Tibial nerve (tissue), 4 donors: ENCODE data around the gene COL2A1. TPM values are rescaled to one million over a fixed set of nuclear protein-coding genes. Genes with fewer than 3 reads are reported as not detected.

Source experiments
- DNase-seq, 2 donors: peaks; one replicate each; pipeline ENCODE4 v3.0.0-alpha.2; 2019; ENCODE audit warnings: low spot score in 2 of 2
- H3K27ac ChIP-seq, 4 donors: fragments of 200-600 bp; sonication (generic) in 3 of 4; one replicate each; pipeline ENCODE4 v1.5.1; 2017 to 2019; ENCODE audit warnings: mild to moderate bottlenecking in 1 of 4
- H3K27me3 ChIP-seq, 2 donors: fragments of 200-600 bp; sonication (generic) in 1 of 2; one replicate each; pipeline versions ENCODE4 v1.5.1 to v1.6.0; 2017 to 2019
- H3K36me3 ChIP-seq, 3 donors: fragments of 200-600 bp; sonication (generic); one replicate each; pipeline ENCODE4 v1.5.1; 2018 to 2019
- H3K4me1 ChIP-seq, 4 donors: fragments of 200-600 bp; sonication (generic) in 3 of 4; one replicate each; pipeline ENCODE4 v1.5.1; 2017 to 2019
- H3K4me3 ChIP-seq, 4 donors: fragments of 200-600 bp; sonication (generic) in 3 of 4; one replicate each; pipeline ENCODE4 v1.5.1; 2017 to 2019; ENCODE audit warnings: mild to moderate bottlenecking in 1 of 4, moderate library complexity in 1 of 4
- H3K9me3 ChIP-seq, 4 donors: fragments of 200-600 bp; sonication (generic) in 3 of 4; one replicate each; pipeline ENCODE4 v1.5.1; 2017 to 2019
- CTCF ChIP-seq, 5 experiments: fragments of 200-600 bp in 3 of 5; fragments of 450-650 bp in 2 of 5; sonication (generic) in 3 of 5; IDR thresholded peaks; one replicate each; pipeline ENCODE4 v1.5.1; 2016 to 2019; ENCODE audit warnings: antibody characterized with exemption in 5 of 5, mild to moderate bottlenecking in 3 of 5, moderate library complexity in 2 of 5
- EP300 ChIP-seq, 2 donors: sonication (generic); formaldehyde crosslinking; IDR thresholded peaks; one replicate each; pipeline ENCODE4 v1.6.1; 2017; ENCODE audit warnings: antibody characterized with exemption in 2 of 2, mild to moderate bottlenecking in 1 of 2
- POLR2A ChIP-seq, 2 donors: fragments of 450-650 bp; IDR thresholded peaks; one replicate each; pipeline ENCODE4 v1.6.1; 2017; ENCODE audit warnings: antibody characterized with exemption in 2 of 2, mild to moderate bottlenecking in 2 of 2, moderate library complexity in 2 of 2
- WGBS, 2 donors: methylation state at CpG; one replicate each; pipeline ENCODE4 v1.1.5; 2018; 5-methylcytosine and 5-hydroxymethylcytosine counted together
- total RNA-seq, 4 donors: library from RNA; depleted of rRNA; stranded (reverse); fragments of >200 nt; gene quantifications; one replicate each; pipeline ENCODE4 v1.1.0, GENCODE V29; 2016

Gene COL2A1
- total RNA-seq, 4 donors from 2014 or later: not detected

GRCh38 chr12:48017496-48017895, 13.2 kb upstream of the COL2A1 start:
- DNase-seq: no peak
- Histone ChIP-seq H3K27me3 (peaks cover 0 to 15% of the 10 kb centered on the region in 2 donors), H3K36me3 (no peaks in the 10 kb centered on the region), H3K4me3 (no peak overlapping the region), H3K9me3 (no peaks in the 10 kb centered on the region), H3K27ac (no peak overlapping the region), H3K4me1 (no peaks in the 10 kb centered on the region)
- WGBS, 2 donors: 56 to 61% methylated on average over 5 of the region's 5 CpGs
- TF ChIP-seq EP300 (IDR thresholded peaks at IDR 0.05): no peak
- TF ChIP-seq CTCF (IDR thresholded peaks at IDR 0.05): no peak
- TF ChIP-seq POLR2A (IDR thresholded peaks at IDR 0.05): no peak

GRCh38 chr12:48016373-48017020, 12.2 kb upstream of the COL2A1 start:
- no peaks in the 10 kb centered on the region for H3K9me3 ChIP-seq

GRCh38 chr12:48015954-48016353, 11.7 kb upstream of the COL2A1 start:
- WGBS, 2 donors: 88% methylated on average over 7 of the region's 7 CpGs
- Histone ChIP-seq H3K4me3 (no peak overlapping the region), H3K27me3 (peaks cover 0 to 8% of the 10 kb centered on the region in 2 donors), H3K27ac (no peak overlapping the region), H3K4me1 (no peaks in the 10 kb centered on the region), H3K9me3 (no peaks in the 10 kb centered on the region), H3K36me3 (no peaks in the 10 kb centered on the region)
- DNase-seq: no peak
- TF ChIP-seq CTCF (IDR thresholded peaks at IDR 0.05): no peak
- TF ChIP-seq EP300 (IDR thresholded peaks at IDR 0.05): no peak
- TF ChIP-seq POLR2A (IDR thresholded peaks at IDR 0.05): no peak

More at GRCh38 chr12:48016373-48017020, 12.2 kb upstream of the COL2A1 start:
- TF ChIP-seq POLR2A (IDR thresholded peaks at IDR 0.05): no peak
- no peak for TF ChIP-seq CTCF (IDR thresholded peaks at IDR 0.05)
- no peak for TF ChIP-seq EP300 (IDR thresholded peaks at IDR 0.05)
- Histone ChIP-seq H3K4me1 (no peaks in the 10 kb centered on the region), H3K36me3 (no peaks in the 10 kb centered on the region), H3K27me3 (peaks cover 0 to 7% of the 10 kb centered on the region in 2 donors), H3K27ac (no peak overlapping the region), H3K4me3 (no peak overlapping the region)
- 63 to 77% methylated on average over 8 of the region's 8 CpGs for WGBS, 2 donors
- DNase-seq: no peak

GRCh38 chr12:48015129-48015528, 10.9 kb upstream of the COL2A1 start:
- TF ChIP-seq EP300 (IDR thresholded peaks at IDR 0.05) (no peak), CTCF (IDR thresholded peaks at IDR 0.05) (no peak), POLR2A (IDR thresholded peaks at IDR 0.05) (no peak)
- Histone ChIP-seq H3K36me3 (no peaks in the 10 kb centered on the region), H3K27ac (no peak overlapping the region), H3K27me3 (peaks cover 0 to 16% of the 10 kb centered on the region in 2 donors), H3K9me3 (no peaks in the 10 kb centered on the region), H3K4me3 (no peak overlapping the region), H3K4me1 (no peaks in the 10 kb centered on the region)
- DNase-seq: no peak
- WGBS, 2 donors: 36 to 75% methylated on average over 1 of the region's 1 CpG

- Histone ChIP-seq H3K9me3 (no peaks in the 10 kb centered on the region), H3K36me3 (no peaks in the 10 kb centered on the region), H3K4me1 (no peaks in the 10 kb centered on the region), H3K27ac (no peak overlapping the region), H3K4me3 (no peak overlapping the region), H3K27me3 (peaks cover 0 to 32% of the 10 kb centered on the region in 2 donors)
- no peak for DNase-seq
- 77 to 83% methylated on average over 2 of the region's 2 CpGs for WGBS, 2 donors
- TF ChIP-seq POLR2A (IDR thresholded peaks at IDR 0.05) (no peak), EP300 (IDR thresholded peaks at IDR 0.05) (no peak), CTCF (IDR thresholded peaks at IDR 0.05) (no peak)
These were observed 9.0 kb upstream of the COL2A1 start for GRCh38 chr12:48013287-48013686.
